Erythroblast (primary cell): ENCODE results near the gene KCNK17.

ENCODE experiments used
- GATA1 ChIP-seq: IDR thresholded peaks from 2 replicates; pipeline ENCODE4 v1.6.1; 2011; ENCODE audit warnings: low read depth, mild to moderate bottlenecking, control low read depth, low read length, moderate library complexity
- POLR2A ChIP-seq: IDR thresholded peaks from 2 replicates; pipeline ENCODE4 v1.6.1; 2011; ENCODE audit warnings: mild to moderate bottlenecking, low read length

- TF ChIP-seq POLR2A, result no peak
- no peak for TF ChIP-seq GATA1
Measured at GRCh38 chr6:39266782-39267355, 47.4 kb downstream of the KCNK17 start.
